Measurements from ENCODE around the gene SLC13A1.
A peak's percentile ranks its signal among the peaks of the same experiment; 100 is the strongest.

- TF ChIP-seq CTCF (IDR thresholded peaks at IDR 0.05) (peak; percentile 18 to 49 (median 42)), POLR2A (IDR thresholded peaks at IDR 0.05) (no peak)
Measured at GRCh38 chr7:123154231-123154860, 45.4 kb downstream of the SLC13A1 start.
